Suprapubic skin (tissue), 4 donors: ENCODE results near the gene HNRNPUL2. TPM values are rescaled to one million over a fixed set of nuclear protein-coding genes. Genes with fewer than 3 reads are reported as not detected.
A peak's percentile ranks its signal among the peaks of the same experiment; 100 is the strongest.

Source experiments
- DNase-seq, 2 donors: peaks; one replicate each; pipeline ENCODE4 v3.0.0-alpha.2; 2019; ENCODE audit warnings: low spot score in 2 of 2
- H3K27ac ChIP-seq: fragments of 200-600 bp; sonication (generic); one replicate; pipeline ENCODE4 v1.5.1; 2019
- H3K27me3 ChIP-seq: fragments of 200-600 bp; sonication (generic); one replicate; pipeline ENCODE4 v1.5.1; 2019
- H3K36me3 ChIP-seq: fragments of 200-600 bp; sonication (generic); one replicate; pipeline ENCODE4 v1.5.1; 2019
- H3K4me1 ChIP-seq: fragments of 200-600 bp; sonication (generic); one replicate; pipeline ENCODE4 v1.5.1; 2019
- H3K4me3 ChIP-seq: fragments of 200-600 bp; sonication (generic); one replicate; pipeline ENCODE4 v1.5.1; 2019; ENCODE audit warnings: mild to moderate bottlenecking
- H3K9me3 ChIP-seq: fragments of 200-600 bp; sonication (generic); one replicate; pipeline ENCODE4 v1.5.1; 2019
- CTCF ChIP-seq, 2 donors: fragments of 200-600 bp in 1 of 2; fragments of 450-650 bp in 1 of 2; sonication (generic) in 1 of 2; IDR thresholded peaks; one replicate each; pipeline ENCODE4 v1.5.1; 2016 to 2019; ENCODE audit warnings: antibody characterized with exemption in 2 of 2, mild to moderate bottlenecking in 1 of 2, moderate library complexity in 1 of 2
- EP300 ChIP-seq: sonication (generic); formaldehyde crosslinking; IDR thresholded peaks from one replicate; pipeline ENCODE4 v1.6.1; 2017; ENCODE audit warnings: antibody characterized with exemption
- POLR2A ChIP-seq, 2 donors: fragments of 450-650 bp; IDR thresholded peaks; one replicate each; pipeline ENCODE4 v1.6.1; 2017; ENCODE audit warnings: antibody characterized with exemption in 2 of 2, mild to moderate bottlenecking in 2 of 2, moderate library complexity in 2 of 2
- POLR2AphosphoS5 ChIP-seq, 3 donors: sonication (generic); formaldehyde crosslinking; IDR thresholded peaks; one replicate each; pipeline ENCODE4 v1.6.1; 2017; ENCODE audit warnings: antibody characterized with exemption in 3 of 3
- WGBS: methylation state at CpG from one replicate; pipeline ENCODE4 v1.1.5; 2018; 5-methylcytosine and 5-hydroxymethylcytosine counted together
- total RNA-seq, 4 donors: library from RNA; depleted of rRNA; stranded (reverse); fragments of >200 nt; gene quantifications; one replicate each; pipeline ENCODE4 v1.1.0, GENCODE V29; 2016

The HNRNPUL2 gene
- total RNA-seq, 4 donors from 2014 or later, result 21.1 to 51.5 (median 33.6) TPM

- H3K36me3 ChIP-seq, result peaks cover 21% of the 10 kb centered on the region
- no peaks in the 10 kb centered on the region for H3K9me3 ChIP-seq
- TF ChIP-seq POLR2A (IDR thresholded peaks at IDR 0.05), result peak in 1 of 2 donors; percentile 50
- TF ChIP-seq EP300, result no peak
- peak in 2 of 3 donors; percentile 56 to 69 for TF ChIP-seq POLR2AphosphoS5 (IDR thresholded peaks at IDR 0.05)
- TF ChIP-seq CTCF (IDR thresholded peaks at IDR 0.05), result no peak
- peak within 1 kb of the TSS; percentile 67 for H3K27ac ChIP-seq
- peaks cover 3% of the 10 kb centered on the region for H3K27me3 ChIP-seq
- peaks cover 28% of the 10 kb centered on the region for H3K4me1 ChIP-seq
- peak within 1 kb of the TSS; percentile 35 for H3K4me3 ChIP-seq
- peak; percentile 94 to 95 for DNase-seq
- 31% methylated on average over 11 of the region's 11 CpGs for WGBS
Measured at GRCh38 chr11:62689421-62690183, 37.7 kb downstream of the HNRNPUL2 start, which contains the start of gene LRRN4CL. LRRN4CL (minus strand) TSS chr11:62689530; CDS start chr11:62688508, 1,022 bp downstream.

- H3K27ac ChIP-seq, result peak overlapping the region; percentile 57
- peaks cover 19% of the 10 kb centered on the region for H3K36me3 ChIP-seq
- no peaks in the 10 kb centered on the region for H3K9me3 ChIP-seq
- 32% methylated on average over 1 of the region's 1 CpG for WGBS
- H3K4me1 ChIP-seq, result peaks cover 26% of the 10 kb centered on the region
- no peak for DNase-seq
- H3K27me3 ChIP-seq, result peaks cover 3% of the 10 kb centered on the region
- H3K4me3 ChIP-seq, result peak overlapping the region; percentile 35
- no peak for TF ChIP-seq POLR2A (IDR thresholded peaks at IDR 0.05)
- no peak for TF ChIP-seq EP300
- no peak for TF ChIP-seq POLR2AphosphoS5 (IDR thresholded peaks at IDR 0.05)
- no peak for TF ChIP-seq CTCF (IDR thresholded peaks at IDR 0.05)
Measured at GRCh38 chr11:62688491-62688890, 38.8 kb downstream of the HNRNPUL2 start.

- 65% methylated on average over 11 of the region's 74 CpGs for WGBS
- Histone ChIP-seq H3K36me3 (peaks cover 14% of the 10 kb centered on the region), H3K4me3 (peak overlapping the region; percentile 35), H3K4me1 (peaks cover 26% of the 10 kb centered on the region), H3K27me3 (peaks cover 3% of the 10 kb centered on the region), H3K27ac (peak overlapping the region; percentile 57), H3K9me3 (no peaks in the 10 kb centered on the region)
- DNase-seq, result peak in 1 of 2 donors; percentile 73
- TF ChIP-seq EP300 (no peak), POLR2AphosphoS5 (IDR thresholded peaks at IDR 0.05) (no peak), POLR2A (IDR thresholded peaks at IDR 0.05) (no peak), CTCF (IDR thresholded peaks at IDR 0.05) (no peak)
Measured at GRCh38 chr11:62687508-62688396, 39.5 kb downstream of the HNRNPUL2 start.

GRCh38 chr11:62682518-62682917 is 44.7 kb downstream of the HNRNPUL2 start:
- TF ChIP-seq EP300, result no peak
- TF ChIP-seq CTCF (IDR thresholded peaks at IDR 0.05), result no peak
- no peak for TF ChIP-seq POLR2A (IDR thresholded peaks at IDR 0.05)
- no peak for TF ChIP-seq POLR2AphosphoS5 (IDR thresholded peaks at IDR 0.05)
- no peak for DNase-seq
- H3K27ac ChIP-seq, result no peak overlapping the region
- peaks cover 3% of the 10 kb centered on the region for H3K36me3 ChIP-seq
- WGBS, result 80% methylated on average over 7 of the region's 7 CpGs
- peaks cover 32% of the 10 kb centered on the region for H3K4me1 ChIP-seq
- H3K27me3 ChIP-seq, result peaks cover under 1% of the 10 kb centered on the region
- no peak overlapping the region for H3K4me3 ChIP-seq
- no peaks in the 10 kb centered on the region for H3K9me3 ChIP-seq
